IPS-NIHi7 (cell line): ENCODE results near the gene CCL24.
"Not testable (repeated sequence)": the region's sequence is repeated elsewhere in the genome, so short reads cannot be mapped to it uniquely, and the experiment has no call there.

Source experiments
- DNase-seq: peaks from one replicate; pipeline ENCODE4 v3.0.0; 2012; ENCODE audit warnings: mixed read lengths; ENCODE audit errors: extremely low spot score

Gene CCL24

DNA sequence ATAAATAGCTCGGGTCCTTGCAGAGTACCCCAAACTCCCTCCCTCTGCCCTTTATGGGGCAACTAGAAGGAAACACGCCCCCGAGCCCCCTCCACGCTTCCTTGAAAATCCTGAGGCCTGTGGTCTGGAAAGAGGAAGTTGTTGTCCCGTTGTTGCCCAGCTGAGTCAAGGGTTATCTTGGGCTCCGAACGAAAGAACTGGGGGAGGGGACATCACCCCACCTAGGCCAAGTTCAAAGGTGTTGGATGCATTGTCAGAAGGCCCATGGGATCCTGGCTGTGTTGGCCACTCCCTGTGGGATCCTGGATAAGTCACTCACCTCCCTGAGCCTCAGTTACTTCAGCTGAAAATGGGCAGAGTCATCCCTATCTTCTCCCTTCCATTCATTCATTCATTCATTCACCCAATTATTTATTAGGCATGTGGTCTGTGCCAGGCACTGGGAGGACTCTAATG lies at the start of gene CCL24:
TSS of gene CCL24 (minus strand) at position 26 of the 456 bp plus-strand sequence. CDS start 91 bp downstream, outside the sequence.
- no peak for DNase-seq

DNA sequence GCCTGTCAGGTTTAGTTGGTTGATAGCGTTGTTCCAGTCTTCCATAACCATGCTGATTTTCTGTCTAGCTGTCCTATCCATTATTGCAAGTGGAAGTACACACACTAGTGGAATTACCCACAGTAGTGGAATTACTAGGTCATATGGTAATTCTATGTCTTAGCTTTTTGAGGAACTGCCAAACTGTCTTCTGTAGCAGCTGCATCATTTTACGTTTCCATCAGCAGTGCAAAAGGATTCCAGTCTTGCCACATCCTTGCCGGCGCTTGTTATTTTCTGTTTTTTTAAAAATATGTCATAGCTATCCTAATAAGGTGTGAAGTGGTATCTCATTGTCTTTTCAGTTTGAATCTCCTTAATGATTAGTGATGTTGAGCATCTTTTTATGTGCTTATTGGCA lies 48.0 kb upstream of the CCL24 start:
- no peak for DNase-seq

DNA sequence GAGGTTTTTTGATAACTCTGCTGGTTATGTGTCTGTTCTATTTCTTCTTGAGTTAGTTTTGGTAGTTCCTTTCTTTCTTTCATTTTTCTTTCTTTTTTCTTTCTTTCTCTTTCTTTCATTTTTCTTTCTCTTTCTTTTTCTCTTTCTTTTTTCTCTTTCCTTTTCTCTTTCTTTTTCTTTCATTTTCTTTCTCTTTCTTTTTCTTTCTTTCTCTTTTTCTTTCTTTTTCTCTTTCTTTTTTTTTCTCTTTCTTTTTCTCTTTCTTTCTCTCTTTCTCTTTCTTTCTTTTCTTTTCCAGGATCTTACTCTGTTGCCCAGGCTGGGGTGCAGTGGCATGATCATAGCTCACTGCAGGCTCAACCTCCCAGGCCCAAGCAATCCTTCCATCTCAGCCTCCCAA lies 44.8 kb upstream of the CCL24 start:
- no peak for DNase-seq

- no peak for DNase-seq
These were observed 42.9 kb upstream of the CCL24 start for GRCh38 chr7:75856536-75856935.

DNA sequence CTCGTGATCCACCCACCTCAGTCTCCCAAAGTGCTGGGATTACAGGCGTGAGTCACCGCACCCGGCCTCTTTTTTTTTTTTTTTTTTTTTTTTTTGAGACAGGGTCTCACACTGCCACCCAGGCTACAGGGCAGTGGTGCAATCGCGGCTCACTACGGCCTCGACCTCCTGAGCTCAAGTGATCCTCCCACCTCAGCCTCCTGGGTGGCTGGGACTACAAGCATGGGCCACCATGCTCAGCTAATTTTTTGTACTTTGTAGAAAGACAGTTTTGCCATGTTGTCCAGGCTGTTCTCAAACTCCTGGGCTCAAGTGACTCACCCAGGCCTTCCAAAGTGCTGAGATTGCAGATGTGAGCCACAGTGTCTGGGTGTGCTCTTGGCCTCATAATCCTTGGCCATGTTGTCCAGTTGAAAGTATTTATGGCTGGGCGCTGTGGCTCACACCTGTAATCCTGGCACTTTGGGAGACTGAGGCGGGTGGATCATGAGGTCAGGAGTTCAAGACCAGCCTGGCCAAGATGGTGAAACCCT lies 41.3 kb upstream of the CCL24 start:
- DNase-seq, result not testable (repeated sequence)

GRCh38 chr7:75854233-75854632 lies 40.6 kb upstream of the CCL24 start:
- DNase-seq, result no peak

DNA sequence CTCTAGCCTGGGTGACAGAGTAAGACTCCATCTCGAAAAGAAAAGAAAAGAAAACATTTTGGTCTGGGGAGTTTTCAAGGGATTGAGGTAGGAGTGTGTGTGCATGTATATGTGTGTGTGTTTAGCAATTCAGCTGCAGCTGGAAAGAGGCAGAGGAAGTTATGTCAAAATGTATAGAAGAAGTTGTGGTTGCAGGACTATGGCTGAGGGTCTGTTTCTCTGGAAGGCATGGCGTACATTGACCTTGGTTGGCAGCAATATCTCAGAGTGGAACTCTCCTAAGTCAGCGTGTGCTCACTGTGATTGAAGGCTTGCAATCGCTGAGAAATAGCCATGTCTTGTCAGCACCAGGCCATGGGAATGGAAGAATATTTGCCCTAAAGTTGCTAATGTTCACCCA lies 36.6 kb upstream of the CCL24 start:
- DNase-seq, result no peak

DNA sequence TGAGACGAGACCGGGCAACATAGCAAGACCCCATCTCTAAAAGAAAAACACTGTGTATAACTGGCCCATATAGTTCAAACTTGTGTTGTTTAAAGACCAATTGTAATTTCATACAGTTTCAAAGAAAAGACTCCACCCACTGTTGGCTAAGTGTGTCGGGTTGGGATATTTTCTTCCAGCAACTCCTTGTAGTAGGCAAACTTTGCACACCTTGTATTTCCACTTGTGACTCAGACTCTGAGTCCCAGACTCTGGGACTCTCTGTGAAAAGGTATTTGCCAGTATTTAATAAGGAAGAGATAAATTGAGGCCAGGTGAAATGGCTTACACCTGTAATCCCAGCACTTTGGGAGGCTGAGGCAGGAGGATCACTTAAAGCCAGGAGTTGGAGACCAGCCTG lies 36.0 kb upstream of the CCL24 start:
- DNase-seq, result no peak

DNA sequence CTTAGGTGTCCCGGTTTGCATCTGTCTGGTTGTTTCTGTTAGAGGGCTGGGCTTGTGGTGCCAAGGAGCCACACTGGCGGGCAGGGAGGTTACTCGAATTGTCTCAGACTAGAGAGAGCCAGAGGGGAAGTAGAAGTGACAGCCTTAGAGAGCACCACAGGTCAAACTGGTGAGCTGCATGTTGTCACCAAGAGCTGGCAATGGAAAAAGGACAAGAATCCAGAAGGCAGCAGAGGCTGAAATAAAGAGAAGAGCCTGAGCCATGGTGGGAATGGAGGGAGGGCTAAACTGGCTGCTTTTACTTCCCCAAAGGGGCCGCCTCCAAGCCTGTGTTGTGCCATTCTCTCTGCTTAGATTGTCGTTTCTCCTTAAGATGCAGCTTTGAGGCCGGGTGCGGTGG lies 34.1 kb upstream of the CCL24 start:
- DNase-seq, result no peak

- DNase-seq, result not testable (repeated sequence)
These were observed 31.5 kb upstream of the CCL24 start for GRCh38 chr7:75845132-75845531.

- DNase-seq, result no peak
These were observed 30.6 kb upstream of the CCL24 start for GRCh38 chr7:75844158-75844557.

- no peak for DNase-seq
These were observed 30.1 kb upstream of the CCL24 start for GRCh38 chr7:75843613-75844116.

GRCh38 chr7:75842836-75843446 lies 29.3 kb upstream of the CCL24 start:
- DNase-seq, result no peak

DNA sequence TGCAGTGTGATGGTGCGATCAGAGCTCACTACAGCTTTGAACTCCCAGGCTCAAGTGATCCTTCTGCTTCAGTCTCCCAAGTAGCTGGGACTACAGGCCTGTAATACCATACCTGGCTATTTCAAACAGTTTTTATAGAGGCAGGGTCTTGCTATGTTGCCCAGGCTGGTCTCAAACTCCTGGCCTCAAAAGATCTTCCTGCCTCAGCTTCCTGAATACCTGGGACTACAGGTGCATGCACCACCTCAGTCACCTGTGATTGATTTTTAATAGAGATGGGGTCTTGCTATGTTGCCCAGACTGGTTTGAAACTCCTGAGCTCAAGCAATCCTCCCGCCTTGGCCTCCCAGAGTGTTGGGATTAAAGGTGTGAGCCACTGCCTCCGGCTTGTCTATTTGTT lies 26.4 kb upstream of the CCL24 start:
- no peak for DNase-seq

DNA sequence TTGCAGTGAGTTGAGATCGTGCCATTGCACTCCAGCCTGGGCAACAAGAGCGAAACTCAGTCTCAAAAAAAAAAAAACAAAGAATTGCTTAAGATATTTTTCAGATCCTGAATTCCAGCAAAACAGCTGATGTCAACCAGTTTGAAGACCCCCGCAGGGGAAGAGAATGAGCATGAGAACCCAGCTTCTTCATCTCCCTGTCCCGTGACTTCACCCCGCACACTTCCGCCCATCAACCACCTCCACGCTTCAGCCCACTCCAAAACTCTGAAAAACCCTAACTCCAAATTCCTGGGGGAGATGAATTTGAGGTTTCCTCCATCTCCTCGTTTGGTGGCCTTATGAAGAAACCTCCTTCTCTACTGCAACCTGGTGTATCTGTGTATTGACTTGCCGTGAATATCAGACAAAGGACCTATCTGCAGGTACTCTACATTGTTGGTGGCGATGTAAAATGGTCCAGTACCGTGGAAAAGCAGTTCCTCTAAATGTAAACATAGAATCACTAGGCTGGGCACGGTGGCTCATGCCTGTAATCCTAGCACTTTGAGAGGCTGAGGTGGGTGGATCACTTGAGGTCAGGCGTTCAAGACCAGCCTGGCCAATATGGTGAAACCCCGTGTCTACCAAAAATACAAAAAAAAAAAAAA lies 24.8 kb upstream of the CCL24 start:
- not testable (repeated sequence) for DNase-seq

DNA sequence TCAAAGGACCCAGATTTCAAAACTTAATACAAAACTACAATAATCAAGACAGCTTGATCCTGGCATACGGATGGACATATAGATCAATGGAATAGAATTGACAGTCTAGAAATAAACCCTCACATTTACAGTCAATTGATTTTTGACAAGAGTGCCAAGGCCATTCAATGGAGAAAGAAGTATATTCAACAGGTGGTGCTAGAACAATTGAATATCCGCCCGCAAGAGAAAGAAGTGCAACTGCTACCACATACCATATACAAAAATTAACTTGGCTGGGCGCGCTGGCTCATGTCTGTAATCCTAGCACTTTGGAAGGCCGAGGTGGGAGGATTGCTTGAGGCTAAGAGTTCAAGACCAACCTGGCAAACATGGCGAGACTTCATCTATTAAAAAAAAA lies 23.2 kb upstream of the CCL24 start:
- DNase-seq, result no peak

DNA sequence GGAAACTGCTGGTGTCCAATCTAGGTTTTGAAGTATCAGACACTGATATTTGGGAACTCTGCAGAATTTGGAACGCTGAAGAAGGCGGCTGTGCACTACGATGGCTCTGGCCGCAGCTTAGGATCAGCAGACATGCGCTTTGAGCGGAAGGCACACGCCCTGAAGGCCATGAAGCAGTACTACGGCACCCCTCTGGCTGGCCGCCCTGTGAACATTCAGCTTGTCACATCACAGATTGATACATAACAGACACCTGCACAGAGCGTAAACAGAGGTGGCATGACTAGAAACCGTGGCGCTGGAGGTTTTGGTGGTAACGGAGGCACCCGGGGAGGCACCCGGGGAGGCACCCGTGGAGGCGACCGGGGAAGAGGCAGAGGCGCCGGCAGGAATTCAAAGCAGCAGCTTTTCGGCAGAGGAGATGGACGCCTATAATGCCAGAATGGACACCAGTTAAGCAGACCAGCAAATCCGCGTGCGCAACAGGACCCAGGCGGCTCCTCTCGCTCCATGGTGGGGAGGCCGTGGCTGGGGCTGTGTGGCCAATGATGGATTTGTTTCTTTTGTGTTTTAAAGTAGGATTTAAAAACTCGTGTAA lies 22.2 kb upstream of the CCL24 start:
- no peak for DNase-seq

GRCh38 chr7:75833662-75834061 lies 20.1 kb upstream of the CCL24 start:
- DNase-seq, result not testable (repeated sequence)

GRCh38 chr7:75830978-75831377 lies 17.4 kb upstream of the CCL24 start:
- no peak for DNase-seq

DNA sequence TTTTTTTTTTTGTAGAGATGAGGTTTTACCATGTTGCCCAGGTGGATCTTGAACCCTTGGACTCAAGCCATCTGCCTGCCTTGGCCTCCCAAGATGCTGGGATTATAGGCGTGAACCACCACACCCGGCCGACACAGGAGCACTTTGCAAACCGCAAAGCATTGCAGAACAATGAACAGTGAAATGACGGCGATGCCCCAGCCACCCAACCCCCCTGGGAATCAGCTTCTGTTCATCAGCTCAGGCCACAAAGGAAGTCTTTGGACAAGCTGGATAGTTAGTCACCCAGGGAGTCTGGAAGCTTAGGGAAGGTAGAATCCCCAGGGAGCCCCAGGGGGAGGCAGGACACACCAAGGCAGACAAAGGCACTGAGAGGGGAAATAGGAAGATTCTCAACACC lies 16.1 kb upstream of the CCL24 start:
- not testable (repeated sequence) for DNase-seq

DNA sequence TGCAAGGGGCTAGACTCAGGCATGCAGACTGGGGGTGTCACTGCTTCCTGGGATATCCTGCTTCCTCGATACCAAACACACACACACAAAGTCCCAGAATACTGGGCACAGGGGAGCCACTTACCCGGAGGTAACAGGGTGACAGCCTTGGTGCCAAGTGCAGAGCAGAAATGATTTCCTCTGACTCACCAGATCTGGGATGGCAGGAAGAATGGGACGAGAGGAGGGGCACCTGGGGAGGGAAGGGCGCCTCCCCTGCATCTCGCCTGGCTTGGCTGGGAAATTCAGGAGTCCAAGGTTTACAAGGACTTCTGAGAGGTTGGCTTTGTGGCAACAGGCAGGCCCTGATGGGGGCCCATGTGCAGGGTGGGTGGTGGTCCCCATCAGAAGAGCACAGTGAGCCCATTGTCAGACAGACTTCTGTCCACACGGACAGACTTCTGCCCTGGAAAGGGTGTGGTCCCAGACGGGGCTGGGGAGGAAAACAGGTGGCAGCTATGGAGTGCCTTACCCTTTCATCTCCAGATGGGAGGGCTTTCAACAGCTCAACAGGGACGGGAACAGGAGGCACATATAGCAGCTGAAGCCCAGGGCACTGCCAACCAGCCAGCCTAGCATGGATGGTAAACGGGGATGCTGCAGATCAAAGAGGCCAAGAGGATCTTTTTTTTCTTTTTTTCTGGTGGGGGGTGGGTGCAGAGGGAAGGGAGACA lies 9.7 kb upstream of the CCL24 start:
- DNase-seq, result peak; percentile 10

DNA sequence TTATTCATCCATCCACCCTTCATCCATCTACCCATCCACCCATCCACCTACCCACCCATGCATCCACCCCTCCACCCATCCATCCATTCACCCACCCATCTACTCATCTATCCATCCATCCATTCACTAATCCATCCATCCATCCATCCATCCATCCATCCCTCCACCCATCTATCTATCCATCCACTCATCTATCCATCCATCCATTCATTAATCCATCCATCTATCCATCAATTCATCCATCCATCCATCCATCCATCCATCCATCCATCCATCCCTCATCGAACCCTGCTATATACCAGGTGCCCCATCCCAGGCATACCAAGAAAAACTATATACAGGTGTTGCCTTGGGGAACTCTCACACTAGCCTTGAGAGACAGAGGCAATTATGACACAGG lies 7.1 kb upstream of the CCL24 start:
- DNase-seq, result no peak
